Measurements from ENCODE around the gene EFNA5. TPM values are rescaled to one million over a fixed set of nuclear protein-coding genes. Genes with fewer than 3 reads are reported as not detected.
A peak's percentile ranks its signal among the peaks of the same experiment; 100 is the strongest.

The EFNA5 gene
- total and polyA plus RNA-seq, 5 donors from 2014 or later = 0.73 TPM; not detected in 4

DNA sequence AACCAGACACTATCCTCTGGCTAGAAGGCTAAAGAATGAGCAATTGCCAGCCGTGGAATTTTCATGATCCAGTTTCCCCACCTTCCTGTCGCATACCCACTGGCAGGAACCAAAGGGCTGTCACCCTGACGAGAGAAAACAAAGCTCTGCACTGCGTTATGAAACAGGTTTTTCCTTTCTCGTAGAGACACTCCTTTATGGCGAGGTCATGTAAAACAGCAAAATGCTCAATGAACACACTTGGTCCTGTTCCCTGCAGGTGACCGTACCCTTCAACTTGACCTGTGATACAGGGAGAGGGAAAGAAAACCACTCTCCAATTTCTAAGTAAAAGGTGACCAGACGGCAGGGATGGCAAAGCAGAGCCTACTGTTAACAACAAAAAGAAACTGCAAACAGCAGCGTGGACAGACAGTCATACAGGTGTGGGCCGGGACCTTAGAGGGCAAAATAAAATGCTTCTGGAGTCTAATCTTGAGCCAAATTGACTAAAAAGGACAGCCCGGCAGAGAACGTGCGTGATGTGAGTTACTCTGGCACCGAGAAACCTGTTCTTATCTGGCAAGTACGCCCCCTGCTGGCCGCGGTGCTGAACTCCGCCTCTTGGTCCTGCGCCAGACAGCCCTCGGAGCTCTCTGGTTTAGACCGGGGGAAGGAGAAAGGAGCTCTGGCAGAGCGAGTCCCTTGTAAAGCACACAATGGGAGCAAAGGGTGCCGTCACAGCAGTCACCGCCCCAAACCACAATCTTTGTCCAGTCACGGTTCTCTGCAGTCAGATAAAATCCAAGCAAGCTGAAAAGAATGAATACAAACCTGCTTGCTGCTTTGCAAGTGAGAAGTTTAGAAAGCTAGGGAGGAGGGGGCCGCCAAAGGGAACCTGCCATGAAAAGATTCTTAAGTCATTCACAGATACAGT is 98.9 kb downstream of the EFNA5 start:
- Histone ChIP-seq H3K27me3 (ENCODE audit: control insufficient read depth, insufficient read depth, low read length) (peaks cover 6% of the 10 kb centered on the region), H3K9me3 (ENCODE audit: control insufficient read depth in 2 of 2, low read length in 2 of 2) (no peaks in the 10 kb centered on the region), H3K4me1 (ENCODE audit: control insufficient read depth, insufficient read depth, low read length, poor library complexity, severe bottlenecking) (peaks cover 14% of the 10 kb centered on the region), H3K4me3 (ENCODE audit: low read depth, low read length) (peak overlapping the region; percentile 92), H3K36me3 (ENCODE audit: control insufficient read depth, insufficient read depth, low read length) (no peaks in the 10 kb centered on the region), H3K27ac (ENCODE audit: insufficient read depth, low read length, poor library complexity, severe bottlenecking) (no peak overlapping the region)
- H3K27ac Mint-ChIP-seq = peak overlapping the region in 1 of 3 donors; percentile 32
- H3K4me3 Mint-ChIP-seq = peak overlapping the region; percentile 82 to 93 (median 86)
- peaks cover 50% of the 10 kb centered on the region for H3K27me3 Mint-ChIP-seq
- DNase-seq = peak; percentile 61 to 83 (median 70)
- peaks cover 6 to 19% (median 12%) of the 10 kb centered on the region in 4 donors for H3K4me1 Mint-ChIP-seq
- H3K9me3 Mint-ChIP-seq = no peaks in the 10 kb centered on the region
- no peaks in the 10 kb centered on the region for H3K36me3 Mint-ChIP-seq
- peak; percentile 86 to 88 for ATAC-seq (ENCODE audit: low read depth in 2 of 2)

DNA sequence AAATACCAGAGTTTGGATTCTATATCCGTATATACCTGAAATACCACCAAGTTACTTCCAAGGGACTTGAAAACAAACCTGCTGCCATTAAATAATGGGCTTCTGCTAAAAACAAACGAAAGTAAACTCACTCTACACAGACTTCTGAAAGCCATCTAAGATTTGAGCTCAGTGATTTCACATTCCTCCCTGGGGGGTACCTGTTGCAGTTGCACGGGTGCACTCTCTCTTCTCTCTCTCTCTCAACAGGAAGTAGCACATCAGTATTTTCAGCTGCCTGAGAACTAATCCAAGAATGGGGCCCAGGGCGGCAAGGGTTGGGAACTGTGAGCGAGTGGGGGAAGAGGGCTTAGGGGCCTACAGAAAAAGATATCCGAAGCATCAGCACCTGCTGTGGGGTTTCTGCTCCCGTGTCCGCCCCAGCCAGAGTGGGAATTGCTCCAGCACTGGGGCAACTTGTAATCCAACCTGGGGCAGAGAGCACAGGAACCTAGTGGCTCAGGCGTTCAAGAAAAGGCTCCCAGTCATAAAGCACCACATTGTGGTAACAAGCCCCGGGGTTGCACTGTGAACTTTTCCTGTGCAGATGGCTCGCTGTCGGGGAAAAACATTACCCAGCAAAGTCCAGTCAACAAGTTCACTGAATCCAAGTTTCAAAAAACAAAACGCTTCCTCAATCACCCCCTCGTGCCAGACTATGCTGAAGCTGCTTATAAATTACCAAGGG is 99.8 kb downstream of the EFNA5 start:
- Histone ChIP-seq H3K27ac (ENCODE audit: insufficient read depth, low read length, poor library complexity, severe bottlenecking) (no peak overlapping the region), H3K36me3 (ENCODE audit: control insufficient read depth, insufficient read depth, low read length) (no peaks in the 10 kb centered on the region), H3K4me1 (ENCODE audit: control insufficient read depth, insufficient read depth, low read length, poor library complexity, severe bottlenecking) (peaks cover 14% of the 10 kb centered on the region), H3K4me3 (ENCODE audit: low read depth, low read length) (peak overlapping the region; percentile 92), H3K9me3 (ENCODE audit: control insufficient read depth in 2 of 2, low read length in 2 of 2) (no peaks in the 10 kb centered on the region), H3K27me3 (ENCODE audit: control insufficient read depth, insufficient read depth, low read length) (peaks cover 6% of the 10 kb centered on the region)
- no peaks in the 10 kb centered on the region for H3K36me3 Mint-ChIP-seq
- H3K4me1 Mint-ChIP-seq = peaks cover 6 to 19% (median 12%) of the 10 kb centered on the region in 4 donors
- H3K27me3 Mint-ChIP-seq = peaks cover 46% of the 10 kb centered on the region
- no peaks in the 10 kb centered on the region for H3K9me3 Mint-ChIP-seq
- H3K4me3 Mint-ChIP-seq = peak overlapping the region; percentile 82 to 93 (median 86)
- DNase-seq (peak in 1 of 3 donors; percentile 38), ATAC-seq (ENCODE audit: low read depth in 2 of 2) (no peak)
- H3K27ac Mint-ChIP-seq = no peak overlapping the region

DNA sequence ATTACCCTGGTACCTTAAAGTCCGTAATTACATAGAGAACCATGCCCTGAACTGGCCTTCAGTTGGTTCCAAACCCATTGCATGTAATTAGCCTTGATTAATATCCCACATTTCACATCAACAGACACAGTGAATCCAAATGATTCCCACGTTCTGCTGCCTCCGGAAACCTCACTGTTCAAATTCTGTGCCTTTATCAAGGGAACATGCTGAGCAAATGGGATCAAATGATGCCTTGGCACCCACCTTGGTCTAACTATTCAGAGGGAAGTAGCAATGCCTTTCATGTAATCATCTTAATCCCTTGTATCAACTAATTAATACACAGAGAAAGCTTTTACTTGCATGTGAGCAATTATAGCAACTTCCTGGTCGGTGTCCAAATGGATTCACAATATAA is 100.6 kb downstream of the EFNA5 start:
- no peaks in the 10 kb centered on the region for H3K9me3 Mint-ChIP-seq
- H3K36me3 Mint-ChIP-seq = no peaks in the 10 kb centered on the region
- H3K9me3 ChIP-seq (ENCODE audit: control insufficient read depth in 2 of 2, low read length in 2 of 2) = no peaks in the 10 kb centered on the region
- peak overlapping the region in 1 of 4 donors; percentile 46 for H3K4me3 Mint-ChIP-seq
- peaks cover 14% of the 10 kb centered on the region for H3K4me1 ChIP-seq (ENCODE audit: control insufficient read depth, insufficient read depth, low read length, poor library complexity, severe bottlenecking)
- no peak for DNase-seq
- ATAC-seq (ENCODE audit: low read depth in 2 of 2) = no peak
- peaks cover 6 to 19% (median 12%) of the 10 kb centered on the region in 4 donors for H3K4me1 Mint-ChIP-seq
- H3K4me3 ChIP-seq (ENCODE audit: low read depth, low read length) = no peak overlapping the region
- H3K27ac ChIP-seq (ENCODE audit: insufficient read depth, low read length, poor library complexity, severe bottlenecking) = no peak overlapping the region
- H3K27me3 ChIP-seq (ENCODE audit: control insufficient read depth, insufficient read depth, low read length) = peaks cover 5% of the 10 kb centered on the region
- no peak overlapping the region for H3K27ac Mint-ChIP-seq
- peaks cover 39% of the 10 kb centered on the region for H3K27me3 Mint-ChIP-seq
- no peaks in the 10 kb centered on the region for H3K36me3 ChIP-seq (ENCODE audit: control insufficient read depth, insufficient read depth, low read length)

DNA sequence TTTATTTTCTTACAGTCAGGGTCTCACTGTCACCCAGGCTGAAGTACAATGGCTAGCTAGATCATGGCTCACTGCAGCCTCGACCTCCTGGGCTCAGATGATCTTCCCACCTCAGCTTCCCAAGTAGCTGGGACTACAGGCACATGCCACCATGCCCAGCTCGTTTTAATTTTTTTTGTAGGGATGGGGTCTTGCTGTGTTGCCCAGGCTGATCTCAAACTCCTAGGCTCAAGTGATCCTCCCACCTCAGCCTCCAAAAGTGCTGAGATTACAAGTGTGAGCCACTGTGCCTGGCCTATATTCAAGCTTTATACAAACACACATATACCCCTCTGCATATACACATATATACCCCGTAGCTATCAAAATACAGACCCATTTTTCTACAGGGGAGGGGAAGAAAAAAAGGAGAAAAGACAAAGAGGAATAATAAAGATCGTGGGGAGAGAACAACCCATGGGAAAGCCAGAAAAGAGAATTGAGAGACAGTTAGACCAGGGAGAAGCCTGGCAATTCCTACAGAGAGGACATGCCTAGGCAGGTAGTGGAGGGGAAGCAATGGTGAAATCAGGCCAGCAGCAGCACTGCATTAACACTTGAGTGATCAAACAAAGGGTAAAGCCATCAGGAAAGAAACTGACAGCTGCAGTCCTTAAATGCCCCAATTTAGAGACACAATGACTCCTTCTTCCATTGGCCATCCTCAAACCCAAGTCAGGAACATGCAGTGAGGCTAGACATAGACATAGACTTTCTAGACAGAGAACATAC is 102.7 kb downstream of the EFNA5 start:
- H3K4me3 Mint-ChIP-seq = no peak overlapping the region
- H3K4me1 Mint-ChIP-seq = peaks cover 6 to 19% (median 12%) of the 10 kb centered on the region in 4 donors
- ATAC-seq (ENCODE audit: low read depth in 2 of 2) (no peak), DNase-seq (no peak)
- peak overlapping the region in 1 of 3 donors; percentile 39 for H3K27ac Mint-ChIP-seq
- peaks cover 2% of the 10 kb centered on the region for H3K27me3 ChIP-seq (ENCODE audit: control insufficient read depth, insufficient read depth, low read length)
- H3K27me3 Mint-ChIP-seq = peaks cover 21% of the 10 kb centered on the region
- peaks cover 14% of the 10 kb centered on the region for H3K4me1 ChIP-seq (ENCODE audit: control insufficient read depth, insufficient read depth, low read length, poor library complexity, severe bottlenecking)
- H3K4me3 ChIP-seq (ENCODE audit: low read depth, low read length) = no peak overlapping the region
- no peaks in the 10 kb centered on the region for H3K9me3 Mint-ChIP-seq
- no peaks in the 10 kb centered on the region for H3K36me3 ChIP-seq (ENCODE audit: control insufficient read depth, insufficient read depth, low read length)
- no peaks in the 10 kb centered on the region for H3K9me3 ChIP-seq (ENCODE audit: control insufficient read depth in 2 of 2, low read length in 2 of 2)
- H3K36me3 Mint-ChIP-seq = no peaks in the 10 kb centered on the region
- H3K27ac ChIP-seq (ENCODE audit: insufficient read depth, low read length, poor library complexity, severe bottlenecking) = no peak overlapping the region

DNA sequence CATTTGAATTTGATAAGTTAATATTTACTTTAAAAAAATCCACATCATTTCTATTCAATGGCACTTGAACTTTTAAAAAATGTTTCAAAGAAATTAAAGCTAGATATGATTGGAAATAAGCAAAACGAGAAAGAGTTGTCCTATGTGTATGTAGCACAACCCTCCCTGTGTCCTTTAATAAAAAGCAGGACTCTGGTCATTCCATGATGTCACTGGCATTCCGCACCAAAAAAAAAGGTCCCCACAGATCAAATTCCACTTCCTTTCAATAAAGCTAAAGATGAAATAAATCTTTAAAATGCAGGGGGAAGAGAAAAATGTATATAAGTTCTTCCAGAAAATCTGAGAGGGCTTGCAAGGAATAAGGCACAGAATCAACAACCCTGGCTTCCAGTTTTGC is 103.8 kb downstream of the EFNA5 start:
- H3K9me3 Mint-ChIP-seq = no peaks in the 10 kb centered on the region
- DNase-seq = no peak
- H3K4me1 Mint-ChIP-seq = peaks cover 2 to 16% (median 10%) of the 10 kb centered on the region in 4 donors
- no peak overlapping the region for H3K27ac Mint-ChIP-seq
- H3K4me3 ChIP-seq (ENCODE audit: low read depth, low read length) = no peak overlapping the region
- peaks cover 2% of the 10 kb centered on the region for H3K27me3 ChIP-seq (ENCODE audit: control insufficient read depth, insufficient read depth, low read length)
- peaks cover 11% of the 10 kb centered on the region for H3K27me3 Mint-ChIP-seq
- H3K4me1 ChIP-seq (ENCODE audit: control insufficient read depth, insufficient read depth, low read length, poor library complexity, severe bottlenecking) = peaks cover 11% of the 10 kb centered on the region
- no peak overlapping the region for H3K27ac ChIP-seq (ENCODE audit: insufficient read depth, low read length, poor library complexity, severe bottlenecking)
- no peak for ATAC-seq (ENCODE audit: low read depth in 2 of 2)
- no peaks in the 10 kb centered on the region for H3K36me3 Mint-ChIP-seq
- H3K4me3 Mint-ChIP-seq = no peak overlapping the region
- no peaks in the 10 kb centered on the region for H3K36me3 ChIP-seq (ENCODE audit: control insufficient read depth, insufficient read depth, low read length)
- H3K9me3 ChIP-seq (ENCODE audit: control insufficient read depth in 2 of 2, low read length in 2 of 2) = no peaks in the 10 kb centered on the region

DNA sequence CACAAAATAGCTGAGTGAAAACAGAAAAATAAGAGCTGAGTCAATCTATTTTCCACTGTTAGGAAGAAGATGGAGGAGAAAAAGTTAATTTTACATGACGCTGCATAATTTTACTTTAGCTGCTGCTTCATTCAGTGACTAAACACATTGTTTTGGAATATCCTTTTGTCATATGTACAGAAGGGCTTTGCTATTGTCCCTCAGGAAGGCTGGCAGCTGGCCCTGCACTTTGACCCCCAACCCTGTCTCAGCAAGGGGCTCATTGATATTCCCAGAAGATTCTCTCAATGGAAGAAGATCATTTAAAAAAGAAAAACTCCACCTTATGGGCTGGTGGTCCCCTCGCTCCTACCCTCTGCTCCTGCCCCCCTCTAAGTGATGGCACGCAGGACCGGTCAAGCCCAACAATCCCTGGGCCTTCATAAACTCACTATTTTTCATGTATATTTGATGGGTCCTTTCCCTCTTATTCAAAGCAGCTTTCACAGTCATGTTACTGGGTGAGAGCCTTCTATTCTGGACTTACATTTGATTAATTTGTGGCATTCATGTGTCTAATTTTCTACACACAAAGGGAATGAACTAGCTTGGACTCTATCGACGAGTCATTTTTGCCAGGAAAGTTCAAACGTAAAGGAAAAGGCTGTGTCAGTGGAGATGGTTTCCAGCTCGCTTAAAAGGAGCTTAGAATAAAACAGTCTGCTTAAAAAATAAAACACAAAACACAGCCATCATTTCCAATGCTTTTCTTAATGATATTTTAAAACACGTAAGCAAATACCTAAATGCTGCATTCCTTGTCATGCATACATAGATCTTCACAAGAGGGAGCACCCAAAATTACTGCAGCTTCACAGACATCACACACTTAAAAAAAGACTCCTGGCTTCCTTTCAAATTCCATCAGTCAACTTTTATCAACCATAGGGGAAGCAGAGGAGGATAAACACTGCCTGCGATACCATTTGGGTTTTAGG is 104.7 kb downstream of the EFNA5 start:
- H3K27ac Mint-ChIP-seq = no peak overlapping the region
- Histone ChIP-seq H3K27me3 (ENCODE audit: control insufficient read depth, insufficient read depth, low read length) (peaks cover 2% of the 10 kb centered on the region), H3K36me3 (ENCODE audit: control insufficient read depth, insufficient read depth, low read length) (no peaks in the 10 kb centered on the region), H3K4me1 (ENCODE audit: control insufficient read depth, insufficient read depth, low read length, poor library complexity, severe bottlenecking) (peaks cover 2% of the 10 kb centered on the region), H3K9me3 (ENCODE audit: control insufficient read depth in 2 of 2, low read length in 2 of 2) (no peaks in the 10 kb centered on the region), H3K27ac (ENCODE audit: insufficient read depth, low read length, poor library complexity, severe bottlenecking) (no peak overlapping the region), H3K4me3 (ENCODE audit: low read depth, low read length) (no peak overlapping the region)
- H3K4me1 Mint-ChIP-seq = peaks cover 0 to 7% (median 4%) of the 10 kb centered on the region in 4 donors
- H3K9me3 Mint-ChIP-seq = no peaks in the 10 kb centered on the region
- ATAC-seq (ENCODE audit: low read depth in 2 of 2) = no peak
- H3K4me3 Mint-ChIP-seq = no peak overlapping the region
- peaks cover 4% of the 10 kb centered on the region for H3K27me3 Mint-ChIP-seq
- no peak for DNase-seq
- H3K36me3 Mint-ChIP-seq = no peaks in the 10 kb centered on the region

Measured in CD4-positive, CD25-positive, alpha-beta regulatory T cell (primary cell).